HG03095 (cell line): ENCODE results near the gene RABGAP1L.
"Not testable (repeated sequence)": the region's sequence is repeated elsewhere in the genome, so short reads cannot be mapped to it uniquely, and the experiment has no call there.

Experiments used
- ATAC-seq: cut with Tn5 transposase; IDR thresholded peaks from one replicate; pipeline ENCODE4 v1.9.1; 2021; ENCODE audit warnings: moderate library complexity; ENCODE audit not compliant: unreplicated experiment

Gene RABGAP1L

GRCh38 chr1:174788981-174789380 lies 629.7 kb downstream of the RABGAP1L start:
- ATAC-seq, result no peak

GRCh38 chr1:174789399-174789798 lies 630.1 kb downstream of the RABGAP1L start:
- ATAC-seq, result peak; percentile 67

- no peak for ATAC-seq
These were observed 632.5 kb downstream of the RABGAP1L start for GRCh38 chr1:174791863-174792262.

GRCh38 chr1:174794861-174795260 lies 635.5 kb downstream of the RABGAP1L start:
- ATAC-seq, result no peak

- no peak for ATAC-seq
These were observed 636.5 kb downstream of the RABGAP1L start for GRCh38 chr1:174795806-174796205.

- no peak for ATAC-seq
These were observed 638.1 kb downstream of the RABGAP1L start for GRCh38 chr1:174797398-174797797.

- ATAC-seq, result no peak
These were observed 639.8 kb downstream of the RABGAP1L start for GRCh38 chr1:174799136-174799479.

GRCh38 chr1:174800216-174800851 lies 641.0 kb downstream of the RABGAP1L start:
- no peak for ATAC-seq

- ATAC-seq, result no peak
These were observed 641.6 kb downstream of the RABGAP1L start for GRCh38 chr1:174800876-174801275.

- ATAC-seq, result no peak
These were observed 650.5 kb downstream of the RABGAP1L start for GRCh38 chr1:174809755-174810280.

- ATAC-seq, result no peak
These were observed 652.7 kb downstream of the RABGAP1L start for GRCh38 chr1:174812016-174812415.

GRCh38 chr1:174812656-174813055 lies 653.3 kb downstream of the RABGAP1L start:
- no peak for ATAC-seq

GRCh38 chr1:174815036-174815435 lies 655.7 kb downstream of the RABGAP1L start:
- no peak for ATAC-seq

GRCh38 chr1:174815474-174815908 lies 656.2 kb downstream of the RABGAP1L start:
- ATAC-seq, result no peak

- not testable (repeated sequence) for ATAC-seq
These were observed 657.3 kb downstream of the RABGAP1L start for GRCh38 chr1:174816621-174817020.

- ATAC-seq, result peak; percentile 56
These were observed 658.8 kb downstream of the RABGAP1L start for GRCh38 chr1:174818014-174818616.

- ATAC-seq, result no peak
These were observed 659.6 kb downstream of the RABGAP1L start for GRCh38 chr1:174818951-174819350.

- no peak for ATAC-seq
These were observed 660.3 kb downstream of the RABGAP1L start for GRCh38 chr1:174819596-174819995.

GRCh38 chr1:174825127-174825526 lies 665.8 kb downstream of the RABGAP1L start:
- no peak for ATAC-seq

GRCh38 chr1:174825806-174826205 lies 666.5 kb downstream of the RABGAP1L start:
- ATAC-seq, result no peak

GRCh38 chr1:174828264-174828663 lies 668.9 kb downstream of the RABGAP1L start:
- no peak for ATAC-seq

- ATAC-seq, result no peak
These were observed 670.7 kb downstream of the RABGAP1L start for GRCh38 chr1:174829990-174830389.

- ATAC-seq, result no peak
These were observed 677.2 kb downstream of the RABGAP1L start for GRCh38 chr1:174836543-174836942.
